Right ventricle myocardium inferior (tissue), 1 donor: Measurements from ENCODE around the gene HLCS. TPM values are rescaled to one million over a fixed set of nuclear protein-coding genes. Genes with fewer than 3 reads are reported as not detected.

Source experiments
- ATAC-seq: fragments of 200-7000 bp; cut with Tn5 transposase; one replicate; pipeline ENCODE4 v1.9.1; 2020; ENCODE audit warnings: mild to moderate bottlenecking, moderate library complexity
- DNase-seq: peaks from one replicate; pipeline ENCODE4 v3.0.0; 2021; ENCODE audit errors: missing footprints
- intact Hi-C: fragments of 100-400 bp; cut with DNase I; formaldehyde crosslinking; loops from one replicate; pipeline ENCODE4 v1.11.0; 2022
- total RNA-seq: library from RNA; stranded (reverse); fragmentation: NEBNext Ultra II Directional; extraction: Animal tissue kit (Norgen Biotek cat#: 25700); gene quantifications from one replicate; pipeline ENCODE4 v1.2.1, GENCODE V29; 2021
- donor health status: DM: no; HTN: yes; CAD: no; lungs with severe emphysema.

The HLCS gene
- total RNA-seq, 1 donor from 2014 or later, result 6.8 TPM

DNA sequence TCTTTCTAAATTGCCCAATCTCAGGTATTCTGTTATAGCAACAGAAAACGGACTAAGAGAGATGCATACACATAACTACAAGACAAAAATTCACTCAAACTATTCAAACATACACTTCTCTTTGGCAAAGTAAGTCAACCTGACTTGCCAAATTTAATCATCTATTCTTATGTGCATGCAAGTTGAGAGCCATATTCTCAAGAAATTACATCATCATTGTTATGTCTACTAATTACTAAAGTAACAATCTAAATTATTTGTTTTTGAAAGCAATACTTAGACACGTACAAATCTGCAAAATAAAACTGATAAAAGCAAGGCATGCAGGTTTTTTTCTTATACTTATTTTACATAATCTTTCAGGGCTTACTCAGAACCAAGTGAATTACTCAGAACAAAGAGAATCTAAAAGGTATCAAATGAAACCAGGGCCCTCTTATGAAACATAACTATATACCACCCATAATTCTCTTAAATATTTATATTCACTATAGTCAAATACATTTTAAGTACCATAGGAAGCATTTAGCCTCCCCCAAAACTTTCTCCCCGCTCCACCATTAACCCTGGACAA, 62.3 kb downstream of the HLCS start:
- intact Hi-C loops, result no loop called here
- DNase-seq (no peak), ATAC-seq (no peak)

DNA sequence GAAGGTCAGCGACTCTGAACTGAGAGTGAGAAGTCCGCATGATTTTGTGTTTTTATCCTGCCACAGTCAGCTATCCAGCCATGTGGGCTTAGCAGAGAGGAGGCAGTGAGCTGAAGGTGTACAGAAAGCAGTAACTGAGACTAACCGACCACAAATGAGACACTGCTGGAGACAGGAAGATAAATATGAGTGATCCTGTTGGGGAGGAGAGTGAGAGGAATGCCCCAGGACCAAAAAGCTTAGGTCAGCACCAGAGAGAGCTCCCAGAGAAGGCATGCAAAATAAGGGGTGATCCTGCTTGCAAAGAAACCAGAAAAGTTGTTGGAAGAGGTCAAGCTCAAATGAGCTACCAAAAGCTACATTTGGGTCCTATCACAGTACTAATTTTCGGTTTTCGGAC, 63.7 kb downstream of the HLCS start:
- ATAC-seq (no peak), DNase-seq (no peak)
- intact Hi-C loops, result no loop called here

DNA sequence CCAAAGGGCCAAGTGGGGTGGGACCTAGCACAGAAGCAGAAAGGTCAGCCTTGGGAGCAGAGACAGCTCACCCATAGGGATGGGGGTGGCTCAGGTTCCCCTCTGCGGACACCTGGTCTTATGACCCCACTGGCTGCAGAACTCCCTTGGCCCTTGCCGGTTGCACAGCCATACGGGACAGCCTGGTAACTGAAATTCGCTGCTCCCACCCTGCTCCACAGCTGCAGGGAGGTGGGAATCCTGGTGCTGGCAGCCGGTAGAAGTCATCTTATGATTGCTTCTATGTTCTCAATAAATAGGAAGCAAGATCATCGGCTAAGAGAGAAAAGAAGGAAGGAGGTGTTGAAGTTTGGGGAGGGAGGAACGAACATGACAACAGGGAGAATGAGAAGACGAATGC, 64.1 kb downstream of the HLCS start:
- no peak for DNase-seq

DNA sequence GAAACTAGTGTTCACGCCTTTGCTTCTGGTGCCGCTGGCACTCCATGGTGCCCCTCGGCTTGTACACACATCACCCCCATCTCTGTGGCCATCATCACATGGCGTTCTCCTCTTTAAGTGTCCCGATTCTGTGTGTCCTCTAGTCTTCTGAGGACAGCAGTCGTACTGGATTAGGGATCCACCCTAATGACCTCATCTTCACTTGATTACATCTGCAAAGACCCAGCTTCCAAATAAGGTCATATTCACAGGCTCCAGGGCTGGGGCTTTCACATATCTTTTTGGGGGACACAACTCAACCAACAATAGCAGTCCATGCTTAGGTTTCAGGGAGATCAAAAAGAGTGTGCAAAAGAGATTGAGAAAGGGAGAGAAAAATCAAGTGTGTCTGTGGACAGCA, 64.9 kb downstream of the HLCS start:
- intact Hi-C loops, result no loop called here

More for the DNA sequence above, 64.1 kb downstream of the HLCS start:
- intact Hi-C loops, result no loop called here
- ATAC-seq, result no peak

DNA sequence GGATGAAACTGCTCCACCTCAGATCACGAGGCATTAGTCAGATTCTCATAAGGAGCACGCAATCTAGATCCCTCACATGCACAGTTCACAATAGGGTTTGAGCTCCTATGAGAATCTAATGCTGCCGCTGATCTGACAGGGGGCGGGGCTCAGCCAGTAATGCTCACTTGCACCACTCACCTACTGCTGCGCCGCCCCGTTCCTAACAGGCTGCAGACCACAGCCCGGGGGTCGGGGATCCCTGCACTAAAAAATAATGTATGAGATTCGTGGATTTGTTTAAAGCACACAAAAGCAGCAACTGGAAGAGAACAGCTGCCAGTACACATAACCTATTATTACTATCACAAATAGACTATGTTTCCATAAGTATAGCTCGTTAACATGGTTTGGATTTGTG, 72.9 kb downstream of the HLCS start:
- intact Hi-C loops, result no loop called here
- DNase-seq (peak; percentile 45), ATAC-seq (no peak)

More for the DNA sequence above, 64.9 kb downstream of the HLCS start:
- DNase-seq (no peak), ATAC-seq (no peak)

DNA sequence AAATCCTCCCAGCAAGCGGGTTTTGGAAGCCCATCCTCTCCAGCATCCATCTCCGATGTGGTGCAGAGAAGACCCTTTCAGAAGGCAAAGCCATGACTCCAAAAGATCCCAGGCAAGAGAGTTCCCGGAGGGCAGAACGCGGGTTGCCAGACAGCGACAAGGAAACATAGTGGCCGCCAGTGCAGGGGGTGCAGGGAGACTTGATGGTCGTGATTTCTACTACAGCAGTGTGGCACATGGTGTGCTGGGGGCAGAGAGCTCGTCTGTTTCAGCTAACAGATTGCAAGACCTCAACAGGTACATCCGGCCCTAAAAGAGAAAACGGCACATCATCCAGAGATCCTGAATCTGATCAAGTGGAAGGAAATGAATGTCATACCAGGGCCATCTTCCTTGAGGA, 74.3 kb downstream of the HLCS start:
- intact Hi-C loops, result no loop called here
- ATAC-seq (no peak), DNase-seq (peak; percentile 31)

DNA sequence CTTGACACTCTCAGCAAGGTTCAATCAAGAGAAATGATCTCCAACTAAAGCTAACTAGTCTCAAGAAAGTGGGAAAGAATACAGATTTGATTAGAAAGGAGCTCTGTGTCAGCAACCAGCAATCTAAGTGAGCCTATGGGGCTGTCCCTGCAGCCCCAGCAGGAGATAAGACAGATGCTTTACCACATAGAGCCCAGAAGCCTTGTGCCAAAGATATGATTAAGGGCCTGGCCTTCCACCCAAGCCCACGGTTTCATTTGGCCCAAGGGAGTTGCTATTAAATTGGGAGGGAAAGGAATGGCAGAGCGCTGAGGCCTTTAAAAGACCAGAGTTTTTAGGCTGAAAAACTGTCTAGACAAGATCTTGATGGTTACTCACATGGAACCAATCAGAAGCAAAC, 74.8 kb downstream of the HLCS start:
- ATAC-seq (no peak), DNase-seq (no peak)
- intact Hi-C loops, result no loop called here

DNA sequence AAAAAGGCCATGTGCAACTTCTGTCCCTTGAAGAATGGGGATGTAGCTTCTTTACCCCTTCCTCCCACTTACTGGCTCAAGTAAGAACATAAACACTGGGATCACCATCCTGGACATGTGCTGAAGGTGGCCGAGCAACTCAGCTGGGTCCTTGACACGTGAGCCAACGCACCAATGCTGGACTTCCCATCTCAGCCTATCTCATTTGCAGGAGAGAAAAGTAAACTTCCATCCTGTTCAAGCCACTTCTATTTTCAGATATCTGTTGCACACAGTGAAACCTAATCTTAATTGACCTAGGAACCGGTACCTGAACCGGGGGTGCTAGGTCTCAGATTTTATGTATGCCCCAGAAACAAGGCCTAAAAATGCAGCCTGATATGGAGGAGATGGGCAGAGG, 75.3 kb downstream of the HLCS start:
- ATAC-seq, result no peak
- no peak for DNase-seq
- intact Hi-C loops, result no loop called here

DNA sequence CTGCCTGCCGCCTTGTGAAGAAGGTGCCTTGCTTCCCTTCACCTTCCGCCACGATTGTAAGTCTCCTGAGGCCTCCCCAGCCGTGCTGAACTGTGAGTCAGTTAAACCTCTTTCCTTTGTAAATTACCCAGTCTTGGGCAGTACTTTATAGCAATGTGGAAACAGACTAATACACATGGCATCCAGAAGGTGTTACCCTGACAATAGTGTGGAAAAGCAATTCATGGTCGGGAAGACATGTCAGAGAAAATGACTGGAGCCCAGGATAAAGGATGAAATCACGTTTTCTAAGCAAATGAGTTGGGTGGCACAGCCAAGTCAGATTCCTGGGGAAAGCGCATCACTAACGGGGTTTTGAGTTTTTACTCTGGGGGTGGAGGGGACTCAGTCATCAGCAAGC, 76.4 kb downstream of the HLCS start:
- no peak for ATAC-seq
- no peak for DNase-seq
- intact Hi-C loops, result no loop called here

DNA sequence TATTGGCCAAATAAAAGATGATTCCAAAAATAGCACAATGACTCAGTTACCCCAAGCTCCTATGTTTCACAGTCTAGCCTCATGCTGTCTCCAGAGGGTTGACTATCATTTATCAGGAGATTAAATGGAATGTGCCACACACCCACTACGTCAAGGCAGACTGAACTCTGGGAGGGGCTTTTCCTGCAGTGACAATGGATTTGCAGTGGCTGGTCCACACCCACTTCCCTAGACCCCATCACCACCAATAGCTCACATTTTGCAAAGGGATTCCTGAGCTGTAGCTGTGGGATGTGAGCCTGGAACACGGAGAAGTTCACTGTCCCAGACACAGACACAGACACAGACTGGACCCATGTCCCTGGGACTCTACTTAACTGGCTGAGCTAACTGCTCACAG, 77.1 kb downstream of the HLCS start:
- DNase-seq, result no peak
- peak; percentile 44 for ATAC-seq
- intact Hi-C loops, result loop anchor here (2.0 kb wide), 1 partner anchor 29 kb away; no protein-coding TSS in a partner anchor

DNA sequence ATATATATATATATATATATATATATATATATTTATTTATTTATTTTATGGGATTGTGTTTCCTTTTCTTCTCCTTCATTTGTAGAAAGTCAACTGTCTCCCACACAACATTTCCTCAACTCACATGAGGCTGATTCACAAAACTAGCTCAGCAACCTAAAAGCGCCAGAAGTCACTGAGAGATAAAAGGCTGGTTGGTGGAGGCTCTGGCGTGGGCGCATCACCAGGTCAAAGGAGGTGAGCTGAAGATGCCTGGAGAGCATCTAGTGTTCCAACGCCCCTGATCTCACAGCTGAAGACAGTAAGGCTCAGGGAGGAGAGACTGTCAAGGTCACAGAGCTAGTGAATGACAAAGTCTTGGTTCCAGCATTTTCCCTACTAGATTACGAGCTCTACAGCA, 78.0 kb downstream of the HLCS start:
- intact Hi-C loops, result loop anchor here (2.0 kb wide), 1 partner anchor 28 kb away; no protein-coding TSS in a partner anchor
- DNase-seq (no peak), ATAC-seq (no peak)

DNA sequence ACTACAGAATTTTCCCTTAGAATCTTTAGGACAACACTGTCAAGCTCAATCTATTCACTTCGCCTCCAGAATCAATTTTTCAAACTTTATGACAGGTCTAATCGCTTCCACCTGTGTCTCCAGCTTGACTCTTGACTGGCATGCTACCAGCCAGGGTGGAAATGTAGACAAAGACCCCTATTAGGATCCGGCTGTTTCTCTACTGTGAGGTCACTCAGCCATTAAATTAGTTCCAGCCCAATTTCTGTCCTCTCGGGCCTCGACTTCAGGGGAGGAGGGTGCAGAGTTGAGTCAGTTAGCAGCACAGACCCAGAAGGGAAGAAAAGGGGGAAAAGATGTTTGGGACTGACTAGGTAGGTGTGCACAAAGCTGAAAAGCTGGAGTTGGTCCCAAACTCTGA, 78.5 kb downstream of the HLCS start:
- DNase-seq, result no peak
- ATAC-seq, result no peak
- intact Hi-C loops, result loop anchor here (2.0 kb wide), 1 partner anchor 27 kb away; no protein-coding TSS in a partner anchor

DNA sequence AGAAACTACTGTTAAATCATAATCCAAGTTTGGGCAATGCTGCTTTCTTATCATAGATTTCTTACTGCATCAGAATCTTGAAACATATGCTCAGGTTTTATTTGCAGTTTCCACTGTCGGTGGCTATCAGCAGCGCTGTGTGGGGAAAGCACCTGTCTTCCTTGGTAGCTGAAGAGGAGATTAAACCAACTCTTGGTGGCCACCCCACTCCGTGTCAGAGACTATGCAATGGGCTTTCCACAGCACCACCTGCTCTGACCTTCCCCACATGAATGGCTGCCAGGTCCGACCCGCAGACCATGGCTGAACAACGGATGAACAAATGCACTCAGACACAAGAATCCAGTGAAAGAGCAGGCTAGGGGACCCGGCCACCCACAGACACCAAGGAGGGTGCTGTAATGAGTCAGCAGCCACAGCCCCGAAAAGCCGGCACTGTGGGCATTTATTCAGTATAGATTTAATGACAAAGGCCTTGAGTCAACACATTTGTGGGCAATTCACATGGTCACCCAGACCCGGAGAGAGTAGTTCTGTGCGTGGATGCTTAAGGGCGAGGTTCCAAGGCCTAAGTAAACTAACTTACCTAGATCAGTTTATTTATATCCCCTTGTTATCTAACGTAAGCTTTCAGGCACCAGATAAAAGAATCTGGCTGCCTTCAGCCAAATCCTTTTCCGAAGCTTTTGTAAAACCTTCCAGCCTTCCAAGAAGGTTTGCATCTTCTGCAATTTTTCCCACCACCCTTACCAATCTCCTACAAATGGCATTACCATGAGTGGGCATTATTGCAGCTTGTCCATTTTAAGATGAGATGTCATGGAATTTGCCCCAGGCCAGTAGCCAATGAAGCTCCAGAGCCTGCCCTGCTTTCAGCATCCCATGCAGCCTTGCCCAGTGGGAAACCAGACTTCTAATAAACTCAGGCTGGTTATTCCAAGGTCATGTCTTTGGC, 82.7 kb downstream of the HLCS start:
- intact Hi-C loops, result no loop called here
- no peak for DNase-seq
- ATAC-seq, result no peak

DNA sequence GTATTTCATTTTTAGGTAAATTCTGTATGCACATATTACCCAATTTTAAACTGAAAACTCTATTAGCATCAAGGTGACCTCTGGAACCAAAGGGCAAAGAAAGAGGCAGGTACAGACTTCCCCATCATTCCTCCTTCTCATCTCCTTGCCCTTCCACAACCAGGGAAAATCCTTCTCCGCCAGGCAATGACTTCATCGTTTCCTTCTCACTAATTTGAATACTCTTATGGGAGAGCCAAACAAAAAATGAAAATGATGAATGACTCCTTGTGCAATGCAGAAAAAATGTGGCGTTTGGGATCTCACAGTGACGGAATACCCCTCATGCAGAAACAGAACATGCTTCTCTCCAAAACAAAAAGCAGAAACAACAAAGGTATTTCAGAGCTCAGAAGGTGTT, 83.7 kb downstream of the HLCS start:
- DNase-seq (no peak), ATAC-seq (no peak)
- intact Hi-C loops, result no loop called here

DNA sequence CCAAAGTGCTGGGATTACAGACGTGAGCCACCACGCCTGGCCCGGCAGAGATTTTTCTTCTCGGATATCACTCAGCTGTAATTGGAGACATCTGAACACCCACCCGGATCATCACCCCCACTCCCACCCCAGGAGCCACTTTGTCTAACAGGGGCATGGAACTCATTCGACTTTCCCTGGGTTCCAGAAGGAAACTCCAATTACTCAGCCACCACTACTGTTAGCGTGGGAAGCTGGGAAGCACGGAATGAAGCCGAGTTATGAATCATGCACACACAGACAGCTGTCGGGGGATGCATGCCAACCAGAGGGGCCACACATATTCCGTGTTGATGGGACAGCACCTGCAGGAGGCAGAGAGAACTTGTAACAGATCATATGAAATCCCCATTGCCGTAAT, 85.2 kb downstream of the HLCS start:
- ATAC-seq (no peak), DNase-seq (no peak)
- intact Hi-C loops, result no loop called here

DNA sequence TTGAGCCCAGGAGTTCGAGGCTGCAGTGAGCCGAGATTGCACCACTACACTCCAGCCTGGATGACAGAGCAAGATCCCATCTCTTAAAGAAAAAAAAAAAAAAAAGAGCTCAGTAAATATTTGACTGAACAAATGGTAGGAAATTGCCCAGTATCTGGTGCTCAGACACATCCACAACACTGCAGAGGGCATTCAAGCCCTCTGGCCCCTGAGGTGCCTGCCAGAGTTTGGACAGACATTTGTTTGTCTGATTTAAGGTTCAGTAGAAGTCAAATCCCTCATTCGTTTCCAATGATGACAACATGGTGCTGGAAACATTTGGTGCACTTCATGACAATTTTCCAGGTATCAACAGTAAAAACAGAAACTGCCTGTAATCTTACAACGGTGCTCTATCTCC, 86.6 kb downstream of the HLCS start:
- ATAC-seq, result no peak
- intact Hi-C loops, result no loop called here
- no peak for DNase-seq

DNA sequence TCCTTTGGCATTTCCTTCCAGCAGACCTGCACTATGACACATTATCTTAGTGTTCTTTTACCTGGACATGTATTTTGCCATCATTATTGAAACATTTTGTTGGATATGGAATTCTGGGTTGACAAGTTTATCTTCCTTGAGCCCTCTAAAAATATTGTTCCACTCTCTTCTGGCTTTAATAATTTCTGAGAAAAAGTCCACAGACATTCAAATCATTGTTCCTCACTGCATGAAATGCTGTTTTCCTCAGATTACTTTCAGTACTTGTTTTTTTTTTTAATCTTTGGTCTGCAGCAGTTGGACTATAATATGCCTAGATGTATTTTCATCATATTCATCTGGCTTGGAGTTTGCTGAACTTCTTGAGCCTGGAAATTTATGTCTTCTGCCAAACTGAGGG, 88.7 kb downstream of the HLCS start:
- no peak for DNase-seq
- ATAC-seq, result no peak
- intact Hi-C loops, result no loop called here

DNA sequence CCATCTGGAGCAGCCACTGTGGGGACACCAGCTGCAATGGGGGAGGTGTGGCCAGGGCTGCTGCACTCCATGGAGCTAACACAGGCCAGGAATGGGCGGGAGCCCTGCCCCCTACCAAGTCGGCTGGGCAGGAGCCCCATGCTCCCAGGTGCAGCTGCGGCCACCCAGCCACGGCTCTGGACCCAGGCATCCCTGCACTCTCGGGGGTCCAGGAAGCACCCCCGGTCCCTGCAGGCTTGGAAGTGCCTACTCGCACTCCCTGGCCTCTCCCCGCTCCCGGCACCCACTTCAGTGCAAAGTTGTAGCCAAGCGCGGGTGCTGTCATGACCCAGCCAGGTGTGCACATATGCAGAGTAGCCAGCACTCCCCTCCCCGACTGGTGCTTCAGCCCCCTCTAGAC, 91.8 kb downstream of the HLCS start:
- DNase-seq, result no peak
- intact Hi-C loops, result no loop called here
- no peak for ATAC-seq

DNA sequence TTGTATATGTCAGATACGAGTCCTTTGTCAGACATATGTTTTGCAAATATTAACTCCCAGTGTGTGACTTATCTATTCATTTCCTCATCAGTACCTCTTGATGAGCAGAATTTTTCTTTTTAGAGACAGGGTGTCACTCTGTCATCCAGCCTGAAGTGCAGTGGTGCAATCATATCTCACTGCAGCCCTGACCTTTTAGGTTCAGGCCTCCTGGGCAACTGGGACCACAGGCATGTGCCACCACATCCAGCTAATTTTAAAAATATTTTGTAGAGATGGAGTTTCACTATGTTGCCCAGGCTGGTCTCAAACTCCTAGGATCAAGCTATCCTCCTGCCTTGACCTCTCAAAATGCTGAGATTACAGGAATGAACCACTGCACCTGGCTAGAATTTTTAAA, 93.0 kb downstream of the HLCS start:
- intact Hi-C loops, result no loop called here
- no peak for ATAC-seq
- DNase-seq, result no peak

DNA sequence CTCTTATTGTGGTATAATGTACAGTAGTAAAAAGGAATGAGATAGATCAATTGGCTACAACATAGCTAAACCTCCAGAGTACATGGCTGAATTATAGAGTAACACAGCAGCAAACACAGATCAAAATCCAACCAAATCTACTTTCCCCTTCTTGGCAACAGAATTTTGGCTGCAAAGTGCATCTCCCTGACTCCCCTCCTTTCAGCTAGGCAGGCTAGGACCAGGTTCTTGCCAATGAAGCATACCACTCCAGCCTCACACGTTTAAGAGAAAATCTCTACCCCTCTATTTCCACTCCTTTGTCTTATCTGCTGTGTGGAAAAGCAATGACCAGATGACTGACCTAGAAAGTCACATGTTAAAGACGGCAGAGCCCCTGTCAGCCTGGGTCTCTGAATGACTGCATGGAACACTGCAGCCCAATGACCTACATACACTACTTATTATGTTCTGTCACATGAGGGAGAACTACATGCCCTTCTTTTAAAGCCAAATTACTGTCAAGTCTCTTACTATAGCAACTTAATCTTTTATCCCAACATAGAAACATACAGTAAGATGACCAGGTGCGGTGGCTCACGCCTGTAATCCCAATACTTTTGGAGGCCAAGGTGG, 99.1 kb downstream of the HLCS start:
- DNase-seq, result no peak
- no peak for ATAC-seq
- intact Hi-C loops, result no loop called here
